GM18868 (cell line): Measurements from ENCODE around the gene PTPRM.

Source experiments
- ATAC-seq: cut with Tn5 transposase; IDR thresholded peaks from one replicate; pipeline ENCODE4 v1.9.1; 2021; ENCODE audit warnings: mild to moderate bottlenecking, moderate library complexity; ENCODE audit not compliant: unreplicated experiment

PTPRM gene

DNA sequence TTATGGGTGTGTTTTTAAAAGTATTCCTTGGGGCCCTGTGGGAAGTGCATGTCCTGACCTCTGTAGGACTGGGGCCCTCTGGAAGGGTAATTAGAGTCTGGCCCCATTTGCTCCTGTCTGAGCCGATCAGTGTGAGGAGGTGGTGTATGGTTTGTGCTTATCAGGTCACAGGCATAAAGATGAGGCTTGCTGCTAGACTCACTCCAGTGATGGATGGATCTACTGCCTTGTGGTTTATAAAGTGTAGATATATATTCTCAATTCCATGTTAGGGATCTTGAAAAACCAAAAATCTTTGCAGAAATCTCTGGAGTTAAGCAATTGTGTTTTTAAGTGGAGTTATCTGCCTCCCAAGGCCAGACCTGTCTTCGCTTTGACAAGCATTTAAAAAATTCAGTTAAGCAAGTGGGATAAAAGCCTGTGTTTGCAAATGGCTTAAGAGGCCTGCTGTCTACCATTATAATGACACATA, 182.4 kb downstream of the PTPRM start:
- ATAC-seq = no peak

DNA sequence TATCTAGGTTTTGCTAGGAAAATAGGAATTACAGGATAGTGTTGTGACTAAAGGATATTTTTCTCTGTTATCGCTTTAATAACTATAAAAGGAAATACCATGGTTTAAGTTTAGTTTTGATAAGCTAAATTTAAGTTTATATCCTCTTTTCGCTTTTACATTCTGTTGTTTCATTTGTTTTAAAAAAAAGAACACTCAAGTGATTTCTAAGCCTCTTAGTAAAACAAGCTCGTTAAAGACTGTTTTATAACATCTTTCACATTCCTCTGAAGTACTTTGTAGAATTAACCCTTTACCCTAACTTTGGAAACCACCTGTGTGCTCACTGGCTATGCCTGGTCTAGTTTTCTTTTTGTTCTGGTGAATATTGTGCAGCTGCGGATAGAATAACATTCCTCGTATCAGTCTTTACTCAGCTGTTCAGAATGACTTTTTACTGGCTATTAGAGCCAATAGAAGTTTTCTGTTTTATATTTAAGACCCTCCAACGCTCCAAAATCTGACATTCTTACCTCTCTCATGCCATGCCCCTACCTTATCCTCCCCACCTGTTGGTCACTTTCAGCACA, 183.1 kb downstream of the PTPRM start:
- ATAC-seq = no peak

DNA sequence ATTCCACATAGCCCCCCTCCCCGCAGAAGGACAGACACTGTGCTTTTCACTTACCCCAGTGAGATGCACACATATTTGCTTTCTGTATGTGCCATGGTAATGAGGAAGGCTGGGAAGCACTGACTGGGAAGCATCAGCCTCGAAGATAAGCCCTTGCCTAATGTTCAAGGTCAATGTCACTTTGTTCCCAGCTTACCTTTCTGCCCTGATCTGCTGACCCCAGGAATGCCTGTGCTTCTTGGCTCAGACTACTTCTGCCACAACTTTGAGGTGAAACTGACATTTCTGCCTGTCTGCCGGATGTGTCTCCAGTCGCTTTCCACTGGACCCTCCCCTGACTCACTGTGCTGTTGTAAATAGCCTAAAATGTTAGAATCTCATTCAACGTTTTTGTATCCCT, 183.8 kb downstream of the PTPRM start:
- no peak for ATAC-seq

DNA sequence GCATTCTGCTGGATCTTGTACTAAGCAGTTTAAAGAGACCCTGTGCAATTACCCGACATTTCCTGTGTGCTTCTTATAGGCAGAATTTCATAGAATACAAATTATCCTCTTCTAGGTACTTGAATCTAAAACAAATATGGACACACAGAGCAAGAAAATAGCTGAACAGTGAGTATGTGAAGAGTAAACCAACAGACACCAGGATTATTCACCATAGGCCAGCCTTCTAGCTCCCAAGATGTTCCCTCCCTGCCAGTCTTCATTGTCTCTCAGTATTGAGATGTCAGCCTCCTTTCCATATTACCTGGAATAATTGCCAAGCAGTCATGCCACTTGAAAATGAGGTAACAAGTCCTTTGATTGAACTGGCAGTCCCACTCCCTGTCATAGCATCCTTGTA, 187.1 kb downstream of the PTPRM start:
- no peak for ATAC-seq

DNA sequence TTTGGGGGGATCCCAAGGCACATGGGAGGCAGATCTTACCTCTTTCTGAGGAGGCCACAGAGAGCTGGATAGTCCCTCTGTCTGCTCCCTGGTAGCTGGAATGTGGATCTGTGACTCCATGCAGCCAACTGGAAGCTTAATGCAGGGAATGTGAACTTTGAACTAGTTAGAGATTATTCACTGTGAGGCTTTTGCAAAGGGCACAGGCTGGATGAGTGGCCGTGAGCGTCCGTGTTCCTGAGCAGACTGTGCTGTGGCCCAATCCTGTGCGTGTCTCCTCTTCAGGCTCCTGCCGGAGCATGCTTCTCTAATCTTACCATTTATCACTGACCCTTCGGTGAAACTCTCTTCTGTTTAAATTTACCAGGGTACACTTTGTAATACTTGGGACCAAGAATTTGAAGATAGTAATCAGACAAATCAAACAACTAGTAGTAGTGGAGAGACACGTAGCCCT, 187.6 kb downstream of the PTPRM start:
- no peak for ATAC-seq

DNA sequence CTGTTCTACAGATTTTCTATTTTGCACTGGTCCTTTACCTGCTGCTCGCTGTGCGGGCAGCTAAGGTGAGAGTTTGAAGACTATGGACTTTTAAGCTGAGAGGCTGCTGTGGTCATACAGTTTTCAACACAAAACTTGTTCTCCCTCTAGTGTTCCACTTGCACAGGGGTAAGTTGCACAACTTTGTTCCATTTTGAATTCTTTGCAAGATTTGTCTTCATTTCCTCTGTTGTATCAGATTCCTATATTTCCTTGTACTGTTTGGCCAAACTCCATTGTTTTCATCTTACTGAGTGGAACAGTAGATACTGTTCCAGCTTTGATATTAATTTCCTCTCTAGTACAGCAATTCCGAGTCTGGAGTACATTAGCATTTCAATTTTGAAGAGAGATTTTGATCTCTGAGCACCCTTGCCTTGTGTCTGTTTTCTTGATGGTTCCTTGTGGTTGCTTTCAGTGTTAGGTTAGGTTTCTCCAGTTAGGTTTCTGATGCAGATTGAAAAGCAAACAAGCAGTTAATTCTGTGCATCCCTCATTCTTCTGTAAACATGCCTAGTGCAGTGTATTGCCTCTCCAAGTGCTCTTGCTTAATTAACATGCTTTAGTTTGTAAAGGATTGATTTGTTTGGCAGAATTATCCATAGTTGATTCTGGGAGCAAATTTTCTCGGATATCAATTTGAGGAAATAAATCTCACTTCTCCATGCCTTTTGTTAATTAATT, 188.8 kb downstream of the PTPRM start:
- no peak for ATAC-seq

DNA sequence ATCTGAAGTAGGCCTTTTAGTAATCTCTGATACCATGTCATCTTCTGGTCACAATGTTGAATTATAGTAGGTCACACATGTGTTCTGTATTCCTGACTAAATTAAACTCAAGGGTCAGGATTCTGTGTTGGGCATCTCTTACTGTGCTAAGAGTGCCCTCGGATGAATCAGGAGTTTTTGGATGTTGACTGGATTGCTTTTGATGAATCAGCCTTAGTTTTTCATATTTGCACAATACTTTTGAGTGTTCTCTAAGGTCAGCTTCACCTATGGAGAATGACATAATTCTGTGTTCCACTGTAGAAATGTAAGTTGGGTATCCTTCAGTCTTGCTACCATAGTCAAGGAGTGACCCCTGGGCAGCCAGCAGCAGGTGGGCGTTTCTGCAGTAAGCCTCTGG, 190.1 kb downstream of the PTPRM start:
- no peak for ATAC-seq

DNA sequence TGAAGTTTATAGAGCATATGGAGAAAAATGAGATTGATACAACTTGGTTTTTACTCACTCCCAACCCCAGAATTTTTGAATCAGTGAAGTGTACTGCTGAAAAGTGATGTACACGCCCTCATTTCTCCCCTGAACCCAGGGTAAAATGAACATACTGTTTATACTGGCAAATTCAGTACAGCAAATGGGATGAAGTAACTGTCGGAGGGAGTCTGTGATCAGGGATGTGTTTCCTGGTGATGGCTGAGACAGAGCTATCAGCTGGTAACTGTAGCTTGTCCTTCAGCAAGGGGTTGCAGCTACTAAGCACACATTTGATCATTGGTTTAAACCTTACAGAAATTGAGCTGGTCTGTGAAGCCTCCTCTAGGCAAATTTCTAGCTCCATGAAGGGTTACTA, 191.6 kb downstream of the PTPRM start:
- no peak for ATAC-seq

DNA sequence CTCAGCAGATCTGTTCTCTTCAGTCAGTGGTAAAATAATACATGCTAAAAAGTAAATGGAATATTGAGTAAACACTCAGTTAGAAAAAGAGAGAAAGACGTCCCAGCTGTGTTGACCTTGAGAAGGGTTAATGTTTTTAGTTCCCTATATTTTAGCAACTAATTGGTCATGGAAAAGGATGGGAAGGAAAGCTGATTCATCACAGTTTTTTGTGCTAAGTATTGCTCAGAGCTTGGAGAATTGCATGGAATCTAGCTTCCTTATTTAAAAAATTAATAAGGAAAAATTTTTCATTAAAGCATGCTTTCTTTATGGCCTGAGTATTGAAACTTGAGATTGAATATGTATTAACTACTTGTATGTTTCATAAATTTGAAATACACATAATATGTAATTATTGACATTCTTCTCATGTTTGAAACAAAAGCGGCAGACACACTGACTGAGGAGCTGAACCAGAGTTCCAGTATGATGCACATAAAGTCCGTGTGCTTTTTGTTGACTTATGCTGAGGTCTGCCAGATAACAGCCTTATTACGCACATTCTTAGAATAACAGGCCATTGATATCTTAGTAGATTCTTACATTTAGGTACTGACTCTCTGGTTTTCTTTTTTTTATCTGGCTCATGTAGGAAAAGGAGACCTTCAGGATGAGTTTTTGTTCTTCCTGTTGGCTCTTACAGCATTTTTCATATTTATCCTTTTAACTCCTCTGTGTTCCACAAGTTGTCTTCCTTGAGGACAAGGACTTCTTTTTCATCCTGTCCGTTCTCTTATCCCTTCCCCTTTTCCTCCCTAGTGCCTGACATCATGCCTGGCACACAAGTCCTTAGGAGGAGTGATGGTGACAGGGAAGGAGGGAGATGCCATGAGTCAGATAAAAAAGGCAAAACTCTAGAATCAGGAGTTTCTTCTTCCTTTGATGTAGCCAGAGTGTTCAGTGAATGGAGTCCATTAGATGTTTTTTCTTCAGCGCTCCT, 194.1 kb downstream of the PTPRM start:
- no peak for ATAC-seq

DNA sequence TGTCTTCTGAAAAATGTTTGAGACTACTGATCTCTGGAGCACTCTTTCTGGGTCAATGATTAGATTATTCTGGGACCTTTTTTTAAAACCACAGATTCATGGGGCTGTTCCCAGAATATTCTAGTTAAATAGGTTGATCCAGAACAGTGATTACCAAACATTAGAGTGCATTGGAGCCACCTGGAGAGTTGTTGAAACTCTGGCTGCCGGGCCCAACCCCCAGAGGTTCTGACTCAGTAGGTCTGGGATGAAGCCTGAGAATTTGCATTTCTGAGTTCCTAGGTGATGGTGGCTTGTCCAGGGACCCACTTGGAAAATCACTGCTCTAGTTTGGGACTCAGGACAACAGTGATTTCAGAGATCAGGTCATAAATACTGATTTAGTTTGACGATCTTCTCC, 197.3 kb downstream of the PTPRM start:
- no peak for ATAC-seq

DNA sequence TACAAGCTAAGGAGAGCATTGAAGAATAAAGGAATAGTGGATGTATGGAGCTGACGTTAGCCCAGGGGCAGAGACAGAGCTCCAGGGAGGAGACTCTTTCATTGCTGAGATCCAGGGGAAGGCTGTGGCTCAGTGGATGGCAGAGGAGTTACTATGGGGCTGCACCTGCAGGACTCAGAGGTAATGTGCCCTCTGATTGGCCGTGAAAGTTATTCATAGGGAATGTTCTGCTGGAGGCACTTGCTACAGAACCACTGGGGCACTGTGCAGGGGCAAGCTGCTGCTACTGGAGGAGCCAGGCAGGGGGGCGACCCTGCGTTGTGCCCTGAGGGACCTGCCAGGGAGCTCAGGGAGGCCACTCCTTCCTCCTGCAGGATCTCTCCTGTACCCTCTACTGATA, 199.2 kb downstream of the PTPRM start:
- ATAC-seq = no peak

DNA sequence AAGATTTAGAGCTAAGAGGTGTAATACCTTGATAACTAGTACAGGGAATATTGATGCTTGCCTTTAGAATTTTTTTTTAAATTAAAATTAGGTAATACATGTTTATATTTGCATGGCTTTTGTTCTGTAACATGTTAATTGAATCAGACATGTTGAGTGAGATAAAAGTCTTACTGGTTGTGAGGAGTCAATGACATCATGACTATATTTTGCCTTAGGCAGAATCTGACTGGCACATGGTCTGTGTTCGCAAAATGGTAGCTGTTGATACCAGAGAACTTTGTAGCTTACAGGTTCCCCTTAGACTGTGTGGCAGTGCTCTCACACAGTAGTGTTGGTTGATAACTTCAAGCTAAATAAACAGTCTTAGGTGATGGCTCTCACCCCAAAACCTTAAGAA, 199.7 kb downstream of the PTPRM start:
- ATAC-seq = no peak

DNA sequence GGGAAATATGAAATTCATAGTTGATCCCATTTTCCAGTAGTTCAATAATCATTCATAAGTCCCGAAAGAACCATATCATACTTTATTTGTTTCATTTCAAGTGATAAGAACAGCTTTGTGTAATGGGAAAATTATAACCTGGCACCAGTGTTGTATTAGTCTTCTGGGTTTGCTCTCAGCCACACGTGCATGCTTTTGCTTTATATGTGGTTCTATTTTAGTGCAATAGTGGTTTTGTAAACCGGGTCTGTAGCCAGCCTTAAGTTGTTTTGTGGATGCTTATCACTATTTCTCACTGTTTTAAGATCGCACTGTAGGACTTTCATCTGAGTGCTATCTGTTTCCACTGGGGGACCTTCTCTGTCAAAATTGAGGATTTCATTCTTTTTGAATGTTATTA, 203.8 kb downstream of the PTPRM start:
- no peak for ATAC-seq

DNA sequence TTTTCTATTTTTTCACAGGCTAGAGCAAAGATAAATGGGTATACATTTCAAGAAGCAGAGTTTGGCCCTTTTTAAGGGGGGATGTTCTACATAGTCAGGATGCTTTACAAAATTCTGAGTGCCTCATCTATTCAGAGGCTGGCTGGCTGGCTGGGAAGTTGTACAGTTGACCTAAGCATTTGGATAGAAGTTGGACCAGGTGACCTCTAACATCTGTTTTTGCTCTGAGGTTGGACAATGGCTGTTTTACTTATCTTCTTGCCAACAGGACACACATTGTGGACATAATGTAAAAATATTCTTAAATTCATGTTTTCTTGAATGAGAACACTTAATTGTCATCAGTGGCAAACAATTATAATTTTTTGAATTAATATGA, 205.4 kb downstream of the PTPRM start:
- ATAC-seq = no peak

DNA sequence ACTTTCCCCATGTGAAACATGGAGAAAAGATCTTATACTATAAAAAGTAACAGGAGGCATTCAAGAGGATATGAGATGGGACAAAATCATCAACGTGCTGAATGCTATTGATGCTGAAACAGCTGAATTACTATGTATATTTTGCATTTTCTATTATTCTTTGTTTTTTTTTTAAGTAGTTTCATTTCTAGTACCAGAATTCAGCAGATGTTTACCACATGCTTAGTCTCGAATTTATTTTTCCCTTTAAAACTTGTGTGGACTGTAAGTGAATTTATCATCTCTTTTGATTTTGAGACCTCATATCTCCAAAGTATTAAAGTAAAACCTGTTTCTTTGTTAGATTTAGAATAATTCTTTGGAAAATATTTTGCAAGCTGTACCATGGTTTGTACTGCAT, 205.8 kb downstream of the PTPRM start:
- ATAC-seq = no peak

DNA sequence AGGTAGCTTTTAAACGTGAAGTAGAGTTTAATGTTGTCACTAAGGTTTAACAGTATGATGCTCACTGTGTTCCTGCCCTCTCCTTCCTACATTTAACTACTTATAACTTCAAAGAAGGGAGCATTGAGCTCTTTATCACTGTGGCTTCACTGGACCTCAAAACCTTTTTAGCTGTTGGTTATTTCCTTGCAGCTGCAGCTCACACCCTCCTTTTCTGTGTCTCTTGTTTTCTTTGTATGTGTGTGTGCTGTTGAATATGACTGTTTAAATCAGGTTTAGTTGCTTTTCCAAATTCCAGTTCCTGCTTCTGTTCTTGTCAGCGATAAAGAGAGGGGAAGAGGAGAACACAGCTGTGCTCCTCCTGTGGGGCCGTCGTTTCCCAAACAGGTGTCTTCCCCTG, 208.0 kb downstream of the PTPRM start:
- no peak for ATAC-seq

DNA sequence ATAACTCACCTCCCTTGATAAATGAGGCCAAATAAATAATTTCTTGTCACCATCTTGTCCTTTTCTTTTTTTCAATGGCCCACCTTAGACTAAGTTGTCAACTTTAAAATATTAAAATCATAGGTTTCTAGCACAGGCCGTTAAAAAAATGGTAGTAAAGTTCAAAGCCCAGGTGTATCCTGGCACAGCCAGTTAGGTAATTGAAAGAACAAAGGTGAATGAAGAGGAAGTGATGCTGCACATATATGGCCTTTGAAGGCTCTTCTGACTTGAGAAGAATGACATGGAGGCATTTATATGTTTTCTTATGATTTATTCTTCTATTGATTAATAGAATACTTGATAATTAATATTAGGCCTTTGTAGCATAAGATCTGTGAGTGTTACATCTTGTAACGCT, 208.7 kb downstream of the PTPRM start:
- no peak for ATAC-seq

DNA sequence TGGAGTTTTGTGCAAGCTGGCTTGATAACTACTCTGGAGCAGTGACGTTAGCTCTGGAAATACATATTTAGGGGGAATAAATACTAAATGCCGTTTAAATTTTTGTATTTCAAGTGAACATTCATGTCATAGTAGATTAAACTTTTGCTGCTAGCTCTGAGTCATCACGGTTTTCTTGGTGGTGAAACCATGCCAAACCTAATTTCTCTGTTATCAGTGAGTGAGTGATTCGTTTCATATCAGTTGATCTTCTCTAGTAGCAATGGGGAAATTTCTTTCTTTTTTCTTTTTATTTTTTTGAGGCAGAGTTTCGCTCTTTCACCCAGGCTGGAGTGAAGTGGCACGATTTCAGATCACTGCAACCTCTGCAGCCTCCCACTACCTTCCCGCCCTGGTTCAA, 211.1 kb downstream of the PTPRM start:
- ATAC-seq = no peak

DNA sequence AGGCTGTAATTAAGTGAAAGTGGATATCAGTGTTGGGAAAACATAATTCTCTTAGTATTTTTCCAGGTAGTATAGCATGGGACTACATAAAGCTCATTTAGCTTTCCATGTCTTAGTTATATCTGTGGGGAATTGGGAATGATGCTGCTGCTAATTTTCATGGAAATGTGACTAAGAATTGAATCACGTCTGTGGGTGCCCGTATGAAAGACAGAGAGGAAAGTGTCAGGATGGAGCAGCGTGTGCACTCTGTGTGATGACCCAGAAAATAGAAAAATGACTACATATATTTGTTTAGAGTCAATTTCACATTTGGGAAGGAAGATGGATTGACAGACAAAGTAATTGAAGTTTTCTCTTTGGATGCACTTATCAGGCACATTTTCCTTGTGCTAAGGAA, 212.1 kb downstream of the PTPRM start:
- no peak for ATAC-seq

DNA sequence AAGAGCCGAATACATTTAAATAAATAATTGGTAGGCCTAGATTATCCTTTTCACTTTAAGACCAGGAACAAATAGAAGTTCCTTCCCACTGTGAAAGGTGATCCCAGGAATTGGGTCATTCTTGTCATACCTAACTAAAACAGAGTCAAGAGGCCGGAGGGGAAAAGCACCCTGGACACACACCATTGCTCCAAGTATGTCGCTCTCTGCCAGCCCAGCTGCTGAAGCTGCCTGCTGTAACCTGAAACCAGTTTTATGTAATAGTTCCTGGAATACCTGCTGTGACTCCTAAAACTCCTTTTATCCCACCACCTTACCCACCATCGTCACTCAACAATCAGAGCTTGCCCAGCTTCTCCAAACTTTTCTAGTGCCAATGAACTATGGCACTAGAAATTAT, 217.1 kb downstream of the PTPRM start:
- no peak for ATAC-seq

DNA sequence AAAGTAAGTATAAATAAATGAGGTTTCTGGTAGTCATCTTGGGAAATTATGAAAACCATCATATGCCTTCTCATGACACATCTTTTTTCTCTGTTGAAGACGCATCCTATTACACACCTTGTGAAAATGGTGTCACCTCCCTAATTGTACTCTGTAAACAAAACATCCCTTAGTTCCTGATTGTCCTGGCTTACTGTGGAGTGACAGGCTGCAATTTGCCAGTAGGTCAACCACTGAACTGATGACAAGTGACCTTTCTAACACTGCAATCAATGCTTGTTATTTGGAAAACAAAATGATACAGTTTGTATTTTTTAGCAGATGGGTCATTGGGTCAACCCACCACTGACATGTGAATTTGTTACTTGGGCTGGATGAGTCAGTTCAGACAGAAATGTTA, 219.5 kb downstream of the PTPRM start:
- ATAC-seq = no peak

DNA sequence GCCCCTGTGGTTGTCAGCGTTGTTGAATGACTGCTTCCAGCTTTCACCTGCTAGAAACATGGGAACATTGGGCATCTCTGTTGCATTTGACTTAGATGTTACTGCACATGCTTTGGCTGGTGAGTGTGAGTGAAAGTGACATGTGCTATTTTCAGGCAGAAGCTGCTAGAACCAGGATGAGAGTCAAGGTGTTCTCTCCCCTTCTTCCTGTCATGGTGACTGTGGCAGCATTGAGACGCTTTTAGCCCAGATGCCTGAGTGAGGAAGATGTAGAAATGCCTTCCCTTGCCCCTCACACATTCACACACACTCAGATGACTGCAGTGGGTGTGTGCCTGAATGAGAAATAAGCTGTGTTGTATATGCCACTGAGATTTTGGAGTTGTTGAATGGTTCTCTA, 220.2 kb downstream of the PTPRM start:
- ATAC-seq = no peak
